Duodenal mucosa (tissue), 2 donors: ENCODE results near the gene ABCA1.

ENCODE experiments used
- H3K27ac ChIP-seq: one replicate; pipeline ENCODE4 v1.7.0; 2013; ENCODE audit warnings: low read depth, low read length
- H3K27me3 ChIP-seq, 2 donors: one replicate each; pipeline ENCODE4 v1.7.0; 2013; ENCODE audit warnings: low read length in 2 of 2, control low read depth in 1 of 2; ENCODE audit not compliant: insufficient read depth in 2 of 2, control insufficient read depth in 1 of 2
- H3K36me3 ChIP-seq, 2 donors: one replicate each; pipeline ENCODE4 v1.7.0; 2013; ENCODE audit warnings: low read length in 2 of 2, control low read depth in 1 of 2; ENCODE audit not compliant: insufficient read depth in 2 of 2, control insufficient read depth in 1 of 2
- H3K4me1 ChIP-seq, 2 donors: one replicate each; pipeline ENCODE4 v1.7.0; 2013; ENCODE audit warnings: low read length in 2 of 2, control low read depth in 1 of 2; ENCODE audit not compliant: insufficient read depth in 2 of 2, control insufficient read depth in 1 of 2
- H3K4me3 ChIP-seq, 2 donors: one replicate each; pipeline ENCODE4 v1.7.0; 2013; ENCODE audit warnings: low read length in 2 of 2, low read depth in 1 of 2
- H3K9ac ChIP-seq, 2 donors: one replicate each; pipeline ENCODE4 v1.7.0; 2013; ENCODE audit warnings: low read length in 2 of 2, low read depth in 1 of 2
- H3K9me3 ChIP-seq, 2 donors: one replicate each; pipeline ENCODE4 v1.7.0; 2013; ENCODE audit warnings: low read length in 2 of 2, control low read depth in 1 of 2; ENCODE audit not compliant: control insufficient read depth in 1 of 2

ABCA1 gene

DNA sequence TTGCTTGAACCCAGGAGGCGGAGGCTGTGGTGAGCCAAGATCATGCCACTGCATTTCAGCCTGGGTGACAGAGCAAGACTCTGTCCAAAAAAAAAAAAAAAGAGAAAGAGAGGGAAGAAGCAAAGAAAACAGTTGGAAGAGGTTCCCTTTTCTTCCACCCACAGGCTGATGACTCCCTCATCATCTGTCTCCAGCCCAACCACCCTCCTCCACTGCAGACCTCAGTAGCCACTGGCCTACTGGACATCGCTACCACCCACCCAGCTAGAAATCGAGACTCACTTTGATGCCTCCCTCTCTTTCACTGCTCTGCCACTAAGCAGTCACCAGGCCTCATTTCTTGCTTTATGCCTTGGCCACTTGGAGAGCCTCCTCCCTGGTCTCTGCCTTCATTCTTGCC is 92.8 kb downstream of the ABCA1 start:
- Histone ChIP-seq H3K9ac (no peak overlapping the region), H3K9me3 (no peaks in the 10 kb centered on the region), H3K27me3 (no peaks in the 10 kb centered on the region), H3K4me3 (no peak overlapping the region), H3K27ac (no peak overlapping the region), H3K36me3 (peaks cover 12 to 44% of the 10 kb centered on the region in 2 donors), H3K4me1 (peaks cover 0 to 7% of the 10 kb centered on the region in 2 donors)

DNA sequence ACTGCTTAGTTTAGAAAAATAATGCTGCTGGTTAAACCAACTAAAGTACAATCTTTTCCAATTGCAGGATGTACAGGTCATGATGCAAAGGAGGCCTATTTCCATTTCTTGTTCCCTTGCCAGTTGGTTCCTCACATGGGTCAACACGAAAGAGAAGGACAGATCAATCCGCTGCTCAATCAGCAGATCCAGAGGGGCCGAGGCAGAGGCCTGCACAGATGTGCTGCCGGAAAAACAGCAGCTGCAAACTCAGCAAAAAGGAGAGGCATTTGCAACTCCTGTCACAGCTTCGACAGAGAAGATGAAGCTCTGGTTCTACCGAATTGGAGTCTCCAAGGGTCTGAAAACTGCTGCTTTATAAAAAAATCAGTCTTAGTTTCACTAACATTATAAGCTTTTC is 94.3 kb downstream of the ABCA1 start:
- H3K4me3 ChIP-seq, result no peak overlapping the region
- no peak overlapping the region for H3K27ac ChIP-seq
- H3K4me1 ChIP-seq, result peaks cover 0 to 7% of the 10 kb centered on the region in 2 donors
- peaks cover 16 to 45% of the 10 kb centered on the region in 2 donors for H3K36me3 ChIP-seq
- no peaks in the 10 kb centered on the region for H3K9me3 ChIP-seq
- H3K27me3 ChIP-seq, result no peaks in the 10 kb centered on the region
- H3K9ac ChIP-seq, result no peak overlapping the region

DNA sequence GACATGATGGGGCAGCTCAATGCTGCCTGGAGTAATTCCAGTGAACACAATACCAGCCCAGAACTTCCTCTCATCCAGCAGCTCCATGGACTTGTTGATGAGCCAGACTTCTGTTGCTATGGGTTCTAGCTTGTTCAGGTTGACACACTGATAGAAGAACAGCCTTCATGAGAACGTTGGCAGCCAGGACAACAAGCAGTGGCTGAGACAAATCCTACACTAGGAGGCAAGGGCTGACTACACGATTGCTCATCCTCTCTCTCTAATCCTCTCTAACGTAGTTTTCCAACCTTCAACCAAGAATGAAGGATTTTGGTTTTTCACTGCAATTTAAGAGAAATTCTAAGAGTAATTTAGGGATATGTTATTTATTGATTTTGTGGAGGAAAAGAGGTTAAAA is 96.3 kb downstream of the ABCA1 start:
- Histone ChIP-seq H3K4me1 (peaks cover 0 to 2% of the 10 kb centered on the region in 2 donors), H3K9ac (no peak overlapping the region), H3K36me3 (peaks cover 20 to 51% of the 10 kb centered on the region in 2 donors), H3K27ac (no peak overlapping the region), H3K27me3 (no peaks in the 10 kb centered on the region), H3K4me3 (no peak overlapping the region), H3K9me3 (no peaks in the 10 kb centered on the region)

DNA sequence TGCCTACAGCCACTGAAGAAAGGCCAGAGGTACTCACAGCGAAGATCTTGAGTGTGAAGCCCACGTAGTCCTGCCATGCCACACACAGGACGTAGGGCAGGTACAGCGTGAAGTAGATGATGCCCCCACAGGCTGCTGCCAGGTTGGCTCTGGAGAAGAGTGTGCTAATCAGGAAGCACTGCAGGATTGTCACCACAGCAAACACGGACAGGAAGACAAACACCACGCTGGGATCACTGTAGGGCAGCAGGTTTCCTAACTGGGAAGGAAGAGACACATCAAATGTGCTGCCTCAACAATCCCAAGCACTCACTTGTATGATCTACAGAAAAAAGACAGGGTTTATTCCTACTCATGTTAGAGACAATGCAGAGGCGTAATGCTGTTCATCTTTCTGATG is 101.0 kb downstream of the ABCA1 start:
- no peaks in the 10 kb centered on the region for H3K4me1 ChIP-seq
- no peaks in the 10 kb centered on the region for H3K27me3 ChIP-seq
- H3K9me3 ChIP-seq, result no peaks in the 10 kb centered on the region
- no peak overlapping the region for H3K4me3 ChIP-seq
- no peak overlapping the region for H3K27ac ChIP-seq
- H3K36me3 ChIP-seq, result peaks cover 21 to 66% of the 10 kb centered on the region in 2 donors
- H3K9ac ChIP-seq, result no peak overlapping the region

DNA sequence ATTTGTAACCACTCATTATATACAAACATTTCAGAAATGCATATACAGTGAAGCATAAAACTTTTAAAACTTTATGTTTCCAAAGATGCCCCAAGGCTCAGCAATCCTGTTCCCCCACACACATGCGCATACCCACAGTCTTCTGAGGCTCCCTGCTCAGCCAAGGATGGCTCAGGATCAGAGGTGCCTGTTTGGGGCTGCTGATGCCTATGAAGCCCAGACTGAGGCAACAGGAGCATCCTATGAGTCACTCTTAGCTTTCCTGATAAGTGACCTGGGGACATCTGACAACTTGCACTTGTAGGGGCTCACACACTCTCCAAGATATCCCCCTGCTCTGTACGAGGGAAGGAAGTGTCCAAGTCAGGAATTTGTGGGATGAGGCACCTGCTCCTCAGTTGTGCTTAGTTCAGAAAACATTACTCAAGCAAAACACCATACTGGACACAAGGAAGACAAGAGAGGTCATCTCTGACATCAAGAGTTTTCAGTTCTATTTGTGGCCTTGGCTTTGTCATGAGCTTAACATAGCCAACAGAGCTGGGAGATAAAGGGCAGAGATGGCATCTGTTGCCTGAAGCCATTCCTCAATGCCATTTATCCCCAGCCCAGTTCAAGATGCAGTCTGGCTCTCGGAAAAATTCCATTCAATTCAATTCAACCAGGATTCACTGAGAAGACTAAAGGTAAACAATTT is 101.7 kb downstream of the ABCA1 start:
- H3K36me3 ChIP-seq, result peaks cover 22 to 61% of the 10 kb centered on the region in 2 donors
- H3K27ac ChIP-seq, result no peak overlapping the region
- no peaks in the 10 kb centered on the region for H3K4me1 ChIP-seq
- no peak overlapping the region for H3K4me3 ChIP-seq
- H3K9ac ChIP-seq, result no peak overlapping the region
- no peaks in the 10 kb centered on the region for H3K27me3 ChIP-seq
- no peaks in the 10 kb centered on the region for H3K9me3 ChIP-seq

DNA sequence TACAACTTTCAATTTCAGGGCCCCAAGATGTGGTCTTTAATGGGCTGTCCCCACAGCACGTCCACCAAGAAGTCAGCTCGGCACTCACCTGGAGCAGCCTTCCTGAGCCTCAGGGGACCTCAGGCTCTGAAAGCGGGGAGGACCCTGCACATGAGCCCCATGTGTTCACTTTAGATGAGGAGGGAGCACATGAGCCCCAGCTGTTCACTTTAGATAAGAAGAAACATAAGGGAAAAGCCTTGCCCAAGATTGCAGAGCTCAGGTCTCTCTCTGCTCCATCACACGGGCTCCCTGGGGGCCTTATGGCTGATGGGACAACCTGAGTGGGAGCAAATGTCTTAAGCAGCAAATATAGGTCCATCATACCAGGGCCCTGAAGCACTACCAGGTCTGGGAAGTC is 107.6 kb downstream of the ABCA1 start:
- H3K36me3 ChIP-seq, result peaks cover 30 to 61% of the 10 kb centered on the region in 2 donors
- H3K4me3 ChIP-seq, result no peak overlapping the region
- no peak overlapping the region for H3K9ac ChIP-seq
- no peaks in the 10 kb centered on the region for H3K4me1 ChIP-seq
- H3K27ac ChIP-seq, result no peak overlapping the region
- H3K27me3 ChIP-seq, result no peaks in the 10 kb centered on the region
- H3K9me3 ChIP-seq, result no peaks in the 10 kb centered on the region

DNA sequence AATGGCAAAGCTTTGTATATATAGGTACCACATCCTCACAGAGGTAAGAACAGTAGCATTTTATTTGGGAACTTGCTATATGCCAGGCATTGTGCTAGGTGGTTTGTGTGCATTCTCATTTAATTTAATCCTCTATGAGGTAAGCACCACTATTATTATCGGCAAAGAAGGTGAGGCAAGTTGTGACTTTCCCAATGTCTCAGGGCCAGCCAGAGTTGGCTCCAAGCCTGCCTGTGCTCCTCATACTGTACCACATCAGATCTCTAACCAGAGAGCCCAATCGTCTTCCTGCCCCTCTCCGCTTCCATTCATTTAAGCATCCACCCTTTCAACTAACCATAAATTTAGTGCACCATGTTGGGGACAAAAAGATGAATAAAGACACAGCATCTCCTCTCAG is 108.9 kb downstream of the ABCA1 start:
- Histone ChIP-seq H3K4me1 (no peaks in the 10 kb centered on the region), H3K27ac (no peak overlapping the region), H3K9ac (no peak overlapping the region), H3K27me3 (no peaks in the 10 kb centered on the region), H3K4me3 (no peak overlapping the region), H3K9me3 (no peaks in the 10 kb centered on the region), H3K36me3 (peaks cover 30 to 55% of the 10 kb centered on the region in 2 donors)

DNA sequence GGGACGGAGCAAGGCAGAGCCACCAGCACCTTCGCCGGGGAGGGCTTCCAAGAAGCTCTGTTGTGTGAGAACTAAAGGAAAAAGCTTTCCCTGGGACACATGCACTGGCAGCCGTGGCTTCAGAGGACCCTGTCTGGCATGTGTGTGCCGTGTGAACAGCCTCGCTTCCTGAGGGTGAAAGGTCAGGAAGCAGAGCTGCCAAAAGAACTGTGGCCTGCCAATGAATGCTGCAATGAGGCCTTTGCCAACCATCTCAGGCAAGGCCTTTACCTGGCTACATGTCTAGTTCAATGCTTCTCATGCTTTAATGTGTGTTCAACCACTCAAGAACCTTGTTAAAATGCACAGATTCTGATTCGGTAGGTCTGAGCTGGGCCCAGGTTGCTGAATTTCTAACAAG is 110.5 kb downstream of the ABCA1 start:
- Histone ChIP-seq H3K4me1 (no peaks in the 10 kb centered on the region), H3K27ac (no peak overlapping the region), H3K4me3 (no peak overlapping the region), H3K9me3 (no peaks in the 10 kb centered on the region), H3K27me3 (no peaks in the 10 kb centered on the region), H3K9ac (no peak overlapping the region), H3K36me3 (peaks cover 34 to 55% of the 10 kb centered on the region in 2 donors)

DNA sequence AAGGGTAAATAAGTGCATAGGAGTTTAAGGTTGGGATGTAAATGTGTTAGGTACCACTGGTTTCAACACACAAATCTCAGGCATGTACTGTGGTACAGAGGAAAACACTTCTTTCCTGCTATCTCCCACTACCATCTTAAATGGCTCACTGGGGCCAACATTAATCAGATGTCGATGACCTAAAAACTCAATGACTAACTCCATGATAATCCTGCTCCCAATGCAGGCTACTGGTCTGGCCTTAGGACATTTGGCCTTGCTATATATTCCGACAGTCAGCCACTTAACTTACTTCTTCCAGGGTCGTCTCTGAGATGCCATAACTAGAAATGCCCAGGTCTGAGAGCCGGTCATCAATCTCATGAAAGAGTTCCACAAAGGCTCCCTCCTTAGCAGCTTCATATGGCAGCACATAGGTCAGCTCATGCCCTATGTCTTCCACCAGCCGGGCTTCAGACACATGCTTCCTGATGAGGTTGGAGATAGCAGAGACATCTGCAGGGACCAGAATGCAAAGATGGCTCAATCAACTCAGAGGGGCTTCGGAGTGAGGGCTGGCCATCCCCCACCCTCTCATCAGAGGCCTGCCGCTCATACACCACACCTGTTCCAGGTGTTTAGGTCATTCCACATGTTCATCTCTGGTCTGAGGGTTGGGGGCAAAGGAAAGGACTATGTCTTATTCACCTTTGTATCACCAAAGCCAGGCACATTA is 111.9 kb downstream of the ABCA1 start:
- Histone ChIP-seq H3K9ac (no peak overlapping the region), H3K4me1 (peaks cover 1 to 5% of the 10 kb centered on the region in 2 donors), H3K27ac (no peak overlapping the region), H3K27me3 (no peaks in the 10 kb centered on the region), H3K9me3 (no peaks in the 10 kb centered on the region), H3K4me3 (no peak overlapping the region), H3K36me3 (peaks cover 28 to 57% of the 10 kb centered on the region in 2 donors)

DNA sequence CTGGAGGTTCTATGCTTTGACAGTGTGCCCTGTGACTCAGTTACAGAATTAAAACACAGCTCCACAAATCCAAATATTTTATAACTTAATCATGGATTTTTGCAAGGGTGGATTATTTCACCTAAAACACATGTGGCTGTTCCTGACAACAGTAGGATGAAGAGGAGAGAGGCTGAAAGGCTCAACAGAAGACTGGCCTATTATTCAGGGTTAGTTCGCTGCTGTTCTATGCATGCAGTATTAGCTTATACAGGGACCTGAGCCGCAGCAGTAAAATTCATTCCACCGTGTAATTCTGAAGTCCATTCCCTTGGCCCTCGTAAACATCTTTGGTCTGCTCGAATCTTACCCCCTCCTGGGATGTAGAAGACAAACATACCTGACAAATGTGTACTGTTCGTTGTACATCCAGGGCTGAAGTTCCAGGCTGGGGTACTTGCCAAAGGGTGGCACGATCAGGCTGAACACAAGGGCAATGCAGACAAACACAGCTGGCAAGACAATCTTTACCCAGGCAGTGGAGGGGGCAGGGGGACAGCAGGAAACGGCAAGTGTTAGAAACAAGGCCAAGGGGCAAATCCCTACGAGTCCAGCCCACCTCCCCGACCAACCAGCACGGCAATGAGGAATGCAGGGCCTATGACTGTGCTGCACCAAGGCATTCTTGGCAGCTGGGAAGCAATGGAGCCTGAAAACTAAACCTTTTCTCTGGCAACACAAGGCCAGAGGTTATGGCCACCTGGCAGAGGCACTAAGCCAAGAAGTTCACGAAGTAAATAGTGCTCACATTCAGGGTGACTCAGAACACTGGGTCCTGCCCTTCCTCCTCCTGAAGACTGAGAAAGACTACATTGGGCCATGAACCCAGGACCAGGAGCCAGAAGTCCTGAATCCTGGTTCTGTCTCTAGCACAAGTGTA is 117.3 kb downstream of the ABCA1 start:
- no peaks in the 10 kb centered on the region for H3K9me3 ChIP-seq
- H3K27ac ChIP-seq, result peak overlapping the region; percentile 5
- H3K4me1 ChIP-seq, result peaks cover 8 to 9% of the 10 kb centered on the region in 2 donors
- no peaks in the 10 kb centered on the region for H3K27me3 ChIP-seq
- H3K4me3 ChIP-seq, result no peak overlapping the region
- no peak overlapping the region for H3K9ac ChIP-seq
- H3K36me3 ChIP-seq, result peaks cover 19 to 39% of the 10 kb centered on the region in 2 donors
